ENCODE results near the gene ETV5.
"Not testable (repeated sequence)": the region's sequence is repeated elsewhere in the genome, so short reads cannot be mapped to it uniquely, and the experiment has no call there.

Gene ETV5

GRCh38 chr3:186067360-186068242 is 41.3 kb downstream of the ETV5 start:
- DNase-seq (ENCODE audit: low read depth): no peak

GRCh38 chr3:186060222-186060621 is 48.7 kb downstream of the ETV5 start:
- DNase-seq (ENCODE audit: low read depth): no peak

- no peak for DNase-seq (ENCODE audit: low read depth)
These were observed 49.7 kb downstream of the ETV5 start for GRCh38 chr3:186059192-186059591.

GRCh38 chr3:186058225-186058624 is 50.7 kb downstream of the ETV5 start:
- no peak for DNase-seq (ENCODE audit: low read depth)

- DNase-seq (ENCODE audit: low read depth): peak; percentile 88
These were observed 51.3 kb downstream of the ETV5 start for GRCh38 chr3:186057594-186057993.

- no peak for DNase-seq (ENCODE audit: low read depth)
These were observed 54.0 kb downstream of the ETV5 start for GRCh38 chr3:186054792-186055352.

GRCh38 chr3:186053954-186054791 is 54.7 kb downstream of the ETV5 start:
- DNase-seq (ENCODE audit: low read depth): peak; percentile 28

- no peak for DNase-seq (ENCODE audit: low read depth)
These were observed 56.6 kb downstream of the ETV5 start for GRCh38 chr3:186052096-186052840.

GRCh38 chr3:186049001-186049400 is 59.9 kb downstream of the ETV5 start:
- no peak for DNase-seq (ENCODE audit: low read depth)

GRCh38 chr3:186048119-186048518 is 60.8 kb downstream of the ETV5 start:
- no peak for DNase-seq (ENCODE audit: low read depth)

GRCh38 chr3:186046838-186047237 is 62.1 kb downstream of the ETV5 start:
- no peak for DNase-seq (ENCODE audit: low read depth)

GRCh38 chr3:186044968-186045367 is 63.9 kb downstream of the ETV5 start:
- DNase-seq (ENCODE audit: low read depth): no peak

- no peak for DNase-seq (ENCODE audit: low read depth)
These were observed 64.5 kb downstream of the ETV5 start for GRCh38 chr3:186044427-186044826.

GRCh38 chr3:186042521-186043202 is 66.2 kb downstream of the ETV5 start:
- DNase-seq (ENCODE audit: low read depth): no peak

- no peak for DNase-seq (ENCODE audit: low read depth)
These were observed 66.9 kb downstream of the ETV5 start for GRCh38 chr3:186042036-186042435.

- DNase-seq (ENCODE audit: low read depth): no peak
These were observed 70.5 kb downstream of the ETV5 start for GRCh38 chr3:186038360-186038759.

GRCh38 chr3:186035277-186035676 is 73.6 kb downstream of the ETV5 start:
- no peak for DNase-seq (ENCODE audit: low read depth)

GRCh38 chr3:186032321-186032720 is 76.6 kb downstream of the ETV5 start:
- no peak for DNase-seq (ENCODE audit: low read depth)

- not testable (repeated sequence) for DNase-seq (ENCODE audit: low read depth)
These were observed 82.9 kb downstream of the ETV5 start for GRCh38 chr3:186025993-186026392.

- DNase-seq (ENCODE audit: low read depth): peak; percentile 26
These were observed 83.7 kb downstream of the ETV5 start for GRCh38 chr3:186025161-186025560.

- no peak for DNase-seq (ENCODE audit: low read depth)
These were observed 84.7 kb downstream of the ETV5 start for GRCh38 chr3:186024210-186024609.
